T-helper 2 cell (primary cell): ENCODE measurements around the gene PRKG1.
"Not testable (repeated sequence)": the region's sequence is repeated elsewhere in the genome, so short reads cannot be mapped to it uniquely, and the experiment has no call there.

Source experiments
- DNase-seq, 5 experiments: peaks; one replicate each; pipeline versions ENCODE4 v3.0.0 to v3.0.0-alpha.2; 2012 to 2022

Gene PRKG1

DNA sequence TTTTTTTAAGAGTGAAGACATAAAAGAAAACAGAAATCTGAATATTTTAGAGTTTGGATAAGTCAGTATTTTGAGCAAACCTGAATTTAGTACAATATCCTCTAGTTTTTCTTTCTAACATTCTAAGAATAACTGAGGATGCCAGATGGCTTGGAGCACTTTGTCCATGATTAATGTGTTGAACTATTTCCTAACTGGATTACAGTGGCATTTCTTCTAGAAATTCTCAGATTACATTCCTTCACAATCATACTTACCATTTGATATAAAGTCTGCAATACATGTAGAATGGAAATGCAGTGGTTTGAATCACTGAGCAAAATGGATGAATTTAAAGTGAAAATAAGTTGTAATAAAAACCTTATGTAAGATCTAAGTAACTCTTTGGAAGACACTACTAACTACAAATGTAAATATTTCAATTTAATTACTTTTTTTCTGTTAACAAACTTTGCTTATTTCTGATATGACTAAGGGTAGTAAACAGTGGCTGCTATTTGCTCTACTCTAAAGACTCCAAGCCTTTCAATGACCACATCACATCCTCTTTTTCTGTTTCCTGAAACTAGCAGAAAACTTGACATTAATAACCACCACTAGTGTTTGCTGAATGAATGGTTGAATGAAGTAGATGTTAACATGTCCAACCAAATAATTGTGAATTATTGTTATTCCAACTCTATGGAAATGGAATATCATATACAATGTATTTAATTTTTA, 102.8 kb downstream of the PRKG1 start:
- DNase-seq: no peak

DNA sequence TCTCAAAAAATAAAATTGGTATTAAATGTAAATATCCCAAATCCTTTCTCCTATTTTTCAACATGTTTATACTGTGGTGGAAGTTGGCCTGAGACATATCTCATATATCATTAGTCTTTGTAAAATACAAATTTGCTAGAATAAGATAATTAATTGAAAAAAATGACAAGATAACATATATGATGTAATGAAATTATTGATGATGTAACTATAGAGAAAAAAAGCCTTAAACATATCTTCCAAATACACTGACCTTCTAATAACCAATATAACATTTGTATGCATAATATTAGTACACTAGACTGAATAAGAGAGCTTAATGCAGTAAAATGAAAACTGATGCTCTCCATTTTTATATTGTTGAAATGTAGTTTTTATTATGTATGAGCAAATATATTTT, 104.3 kb downstream of the PRKG1 start:
- no peak for DNase-seq

DNA sequence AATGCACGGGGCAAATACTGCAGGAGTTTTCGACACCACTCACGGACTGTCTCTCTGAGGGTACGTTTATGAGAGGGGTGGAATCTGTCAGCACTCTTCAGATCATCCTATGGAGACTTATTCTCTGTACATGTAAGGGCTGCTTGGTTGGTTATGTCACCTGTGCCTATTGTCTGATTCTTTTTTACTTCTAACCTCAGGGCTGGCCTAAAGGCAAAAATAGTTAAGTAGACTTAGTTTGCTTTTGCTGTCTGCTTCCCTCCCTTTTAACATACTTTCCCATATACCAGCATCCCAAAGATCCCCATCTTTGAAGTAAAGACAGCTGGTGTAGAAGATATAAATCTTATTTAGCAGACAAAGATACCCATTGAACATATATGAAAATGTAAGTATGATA, 105.9 kb downstream of the PRKG1 start:
- DNase-seq: no peak

GRCh38 chr10:51183783-51184182, 109.5 kb downstream of the PRKG1 start:
- no peak for DNase-seq

DNA sequence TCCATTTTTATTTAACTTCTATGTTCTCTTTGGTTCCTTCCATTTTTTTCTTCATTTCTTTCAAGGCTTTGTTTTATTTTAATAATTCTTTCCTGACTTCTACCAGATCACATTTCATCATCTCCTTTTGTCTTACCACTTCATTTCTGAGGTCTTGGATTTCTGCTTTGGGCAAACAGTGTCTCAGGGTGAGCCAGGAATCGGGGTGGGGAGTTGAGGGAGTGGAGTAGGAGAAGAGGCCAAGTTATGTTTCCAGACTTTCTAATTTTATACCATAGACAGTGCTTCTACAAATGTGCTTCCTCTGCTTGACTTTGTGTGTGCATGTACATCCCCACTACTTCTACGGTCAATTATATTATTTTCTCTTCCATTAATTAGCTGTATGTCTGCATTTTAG, 112.1 kb downstream of the PRKG1 start:
- DNase-seq: no peak

DNA sequence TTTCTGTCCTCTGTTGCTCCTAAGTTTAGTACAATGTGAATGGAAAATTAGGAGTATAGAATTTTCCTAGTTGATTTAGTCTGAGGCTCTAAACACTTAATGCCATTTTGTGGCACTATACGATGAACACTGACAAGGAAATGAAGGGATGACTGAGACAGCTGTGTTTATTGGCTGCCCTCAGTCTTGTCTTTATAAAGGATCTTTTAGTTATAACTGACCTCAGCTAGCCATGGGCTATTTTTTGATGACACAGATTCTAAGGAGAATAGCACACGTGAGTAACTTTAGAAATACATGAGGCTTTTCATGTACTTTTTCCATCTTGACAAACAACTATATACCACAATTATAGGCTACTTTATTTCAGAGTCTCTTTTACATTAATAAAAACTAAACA, 113.7 kb downstream of the PRKG1 start:
- DNase-seq: no peak

GRCh38 chr10:51188866-51189265, 114.6 kb downstream of the PRKG1 start:
- no peak for DNase-seq

- no peak for DNase-seq
Measured at GRCh38 chr10:51196508-51197175, 122.4 kb downstream of the PRKG1 start.

GRCh38 chr10:51198170-51198569, 123.9 kb downstream of the PRKG1 start:
- no peak for DNase-seq

DNA sequence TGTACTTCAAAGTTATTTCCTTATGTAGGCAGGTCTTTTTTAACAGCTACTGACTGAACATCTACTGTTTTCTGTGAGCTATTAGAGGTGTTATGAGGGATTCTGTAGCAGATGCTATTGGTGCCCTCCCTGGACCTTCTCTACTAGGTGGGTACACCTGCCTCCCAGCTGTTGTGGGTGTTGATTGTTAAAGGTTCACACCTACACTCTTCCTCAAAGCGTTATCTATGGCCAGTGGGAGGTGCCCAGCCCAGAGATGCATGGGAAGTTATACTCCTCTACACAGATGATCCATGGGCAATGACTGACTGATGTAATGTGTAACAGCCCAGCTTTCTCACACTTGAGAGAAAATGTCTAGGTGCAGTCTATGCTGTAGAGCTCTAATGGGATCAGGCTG, 127.7 kb downstream of the PRKG1 start:
- no peak for DNase-seq

GRCh38 chr10:51203359-51203758, 129.1 kb downstream of the PRKG1 start:
- no peak for DNase-seq

DNA sequence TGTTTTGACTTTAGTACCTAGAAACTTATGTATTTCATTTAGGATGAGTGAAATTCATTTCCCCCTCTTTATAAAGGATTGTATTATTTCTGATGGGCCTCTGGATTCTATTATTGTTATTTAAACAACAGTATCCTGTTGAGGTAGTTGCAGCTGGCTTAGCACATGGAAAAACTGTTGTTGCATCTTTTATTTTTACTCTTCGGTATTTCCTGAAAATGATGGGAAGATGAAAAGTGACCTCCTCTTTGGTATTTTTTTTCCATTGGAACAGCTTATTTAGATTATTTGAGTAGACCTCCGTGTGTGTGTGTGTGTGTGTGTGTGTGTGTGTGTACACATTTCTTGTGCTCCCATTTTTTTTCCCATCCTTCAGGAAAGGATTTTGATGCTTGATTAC, 129.8 kb downstream of the PRKG1 start:
- DNase-seq: no peak

GRCh38 chr10:51204701-51205100, 130.4 kb downstream of the PRKG1 start:
- no peak for DNase-seq

DNA sequence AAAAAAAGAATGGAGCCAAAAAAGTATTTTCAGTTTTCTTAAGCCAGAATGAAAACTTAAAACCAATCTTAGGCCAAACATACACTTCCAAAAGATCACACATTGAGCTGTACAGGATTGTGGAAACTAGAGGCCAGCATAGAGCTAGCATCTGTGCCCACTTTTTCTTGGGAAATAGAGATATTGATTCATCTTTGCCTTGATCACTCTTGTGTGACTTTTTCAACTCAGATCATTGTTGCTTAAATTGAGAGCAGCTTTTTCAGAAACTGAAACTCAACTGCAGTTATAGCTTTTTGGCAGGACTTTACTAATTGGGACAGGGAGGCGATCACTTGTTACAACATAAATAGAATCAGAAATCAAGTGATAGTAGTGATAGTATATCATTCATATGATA, 132.2 kb downstream of the PRKG1 start:
- DNase-seq: no peak

DNA sequence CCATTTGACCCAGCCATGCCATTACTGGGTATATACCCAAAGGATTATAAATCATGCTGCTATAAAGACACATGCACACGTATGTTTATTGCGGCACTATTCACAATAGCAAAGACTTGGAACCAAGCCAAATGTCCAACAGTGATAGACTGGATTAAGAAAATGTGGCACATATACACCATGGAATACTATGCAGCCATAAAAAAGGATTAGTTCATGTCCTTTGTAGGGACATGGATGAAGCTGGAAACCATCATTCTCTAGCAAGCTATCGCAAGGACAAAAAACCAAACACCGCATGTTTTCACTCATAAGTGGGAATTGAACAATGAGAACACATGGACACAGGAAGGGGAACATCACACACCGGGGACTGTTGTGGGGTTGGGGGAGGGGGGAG, 138.7 kb downstream of the PRKG1 start:
- not testable (repeated sequence) for DNase-seq

DNA sequence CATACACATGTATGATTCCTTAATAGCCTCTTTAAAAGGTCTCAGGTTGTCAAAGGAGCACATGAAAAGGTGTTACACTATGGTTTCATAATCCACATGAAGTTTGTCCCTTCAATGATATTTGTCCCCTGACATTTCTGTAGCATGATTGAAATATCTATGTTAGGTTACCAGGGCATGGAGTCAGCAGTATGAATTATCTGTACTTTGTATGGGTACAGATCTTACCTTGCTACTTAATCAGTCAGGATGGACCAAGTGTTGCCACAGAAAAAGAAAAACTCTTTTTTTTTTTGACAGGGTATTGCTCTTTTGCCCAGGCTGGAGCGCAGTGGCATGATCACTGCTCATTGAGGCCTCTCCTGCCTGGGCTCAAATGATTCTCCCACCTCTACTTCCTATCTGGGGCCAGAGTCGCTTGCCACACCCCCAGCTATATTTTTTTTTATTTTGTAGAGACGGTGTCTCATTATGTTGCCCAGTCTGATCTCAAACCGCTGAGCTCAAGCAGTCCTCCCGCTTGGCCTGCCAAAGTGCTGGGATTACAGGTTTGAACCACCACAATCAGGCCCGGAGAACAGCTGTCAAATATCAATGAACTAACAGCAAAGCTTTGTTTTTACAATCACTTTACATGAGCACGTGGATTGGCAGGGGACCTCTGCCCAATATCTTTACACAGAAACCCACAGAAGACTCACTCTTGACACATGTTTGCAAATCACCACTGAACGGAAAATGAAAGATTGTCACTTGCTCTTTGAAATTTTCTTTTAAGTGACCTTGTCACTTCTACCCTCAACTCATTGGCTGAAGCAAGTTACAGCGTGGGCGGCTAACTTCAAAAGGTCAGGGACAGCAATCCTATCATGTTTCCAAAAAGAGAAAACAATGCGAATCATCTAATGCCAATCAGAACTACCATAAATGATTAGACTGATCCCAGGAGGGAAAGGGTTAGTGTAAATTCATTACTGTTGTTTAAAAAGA, 140.2 kb downstream of the PRKG1 start:
- no peak for DNase-seq

DNA sequence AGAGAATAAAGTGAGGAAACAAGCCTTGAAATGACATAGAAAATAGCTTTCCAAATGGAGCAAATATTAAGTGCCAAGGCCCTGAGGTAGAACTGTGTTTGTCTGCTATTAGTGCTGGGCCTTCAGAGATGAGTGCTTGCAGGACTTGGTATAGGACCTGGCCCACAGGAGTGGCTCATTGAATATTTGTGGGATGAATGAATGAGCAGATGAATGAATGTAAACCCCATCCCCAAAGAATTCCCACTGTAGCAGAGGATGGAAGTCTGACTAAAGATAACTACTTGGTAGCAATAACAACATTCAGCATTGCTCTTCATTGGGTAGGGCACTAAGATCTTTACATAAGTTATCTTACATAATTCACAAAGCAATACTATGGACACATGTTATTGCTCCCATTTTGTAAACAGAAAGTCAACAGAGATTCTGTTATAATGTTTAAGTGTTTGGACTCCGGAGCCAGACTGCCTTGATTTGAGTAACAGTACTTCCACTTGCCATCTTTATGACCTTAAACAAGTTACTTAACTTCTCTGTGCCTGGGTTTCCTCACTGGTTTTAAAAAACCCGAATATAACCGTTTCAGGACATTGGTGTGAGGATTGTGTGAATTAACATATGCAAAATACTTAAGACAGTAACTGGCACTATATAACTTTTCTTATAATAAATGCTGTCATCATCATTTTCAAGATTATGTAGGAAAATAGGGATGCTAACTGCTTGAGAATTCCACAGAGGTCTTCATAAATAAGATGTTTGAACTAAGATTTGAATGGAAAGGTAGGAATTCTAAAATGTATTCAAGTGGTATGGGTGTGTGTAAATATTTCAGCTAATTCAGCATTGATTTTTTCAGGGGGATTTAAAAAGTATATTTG, 141.9 kb downstream of the PRKG1 start:
- no peak for DNase-seq

GRCh38 chr10:51217505-51217904, 143.2 kb downstream of the PRKG1 start:
- DNase-seq: no peak

DNA sequence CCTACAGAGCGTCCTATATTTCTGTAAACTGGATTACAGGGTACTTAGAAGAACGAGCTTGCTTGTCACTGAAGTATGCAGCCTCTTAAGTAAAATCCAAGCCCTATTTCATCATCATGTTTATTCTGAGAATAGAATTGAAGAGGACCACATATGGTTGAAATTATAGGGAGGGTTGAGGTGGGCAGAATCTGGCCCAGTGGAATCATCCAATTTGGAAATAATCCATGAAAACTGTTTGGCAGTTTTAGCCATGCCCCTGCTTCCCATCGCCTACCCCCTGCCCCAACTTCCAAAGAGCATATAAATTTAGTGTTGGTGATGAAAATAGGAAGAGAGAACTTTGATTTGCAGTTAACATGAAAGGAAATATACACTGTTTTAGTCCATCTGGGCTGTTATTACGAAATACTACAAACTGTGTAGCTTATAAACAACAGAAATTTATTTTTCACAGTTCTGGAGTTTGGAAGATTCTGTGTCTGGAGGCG, 150.4 kb downstream of the PRKG1 start:
- no peak for DNase-seq

DNA sequence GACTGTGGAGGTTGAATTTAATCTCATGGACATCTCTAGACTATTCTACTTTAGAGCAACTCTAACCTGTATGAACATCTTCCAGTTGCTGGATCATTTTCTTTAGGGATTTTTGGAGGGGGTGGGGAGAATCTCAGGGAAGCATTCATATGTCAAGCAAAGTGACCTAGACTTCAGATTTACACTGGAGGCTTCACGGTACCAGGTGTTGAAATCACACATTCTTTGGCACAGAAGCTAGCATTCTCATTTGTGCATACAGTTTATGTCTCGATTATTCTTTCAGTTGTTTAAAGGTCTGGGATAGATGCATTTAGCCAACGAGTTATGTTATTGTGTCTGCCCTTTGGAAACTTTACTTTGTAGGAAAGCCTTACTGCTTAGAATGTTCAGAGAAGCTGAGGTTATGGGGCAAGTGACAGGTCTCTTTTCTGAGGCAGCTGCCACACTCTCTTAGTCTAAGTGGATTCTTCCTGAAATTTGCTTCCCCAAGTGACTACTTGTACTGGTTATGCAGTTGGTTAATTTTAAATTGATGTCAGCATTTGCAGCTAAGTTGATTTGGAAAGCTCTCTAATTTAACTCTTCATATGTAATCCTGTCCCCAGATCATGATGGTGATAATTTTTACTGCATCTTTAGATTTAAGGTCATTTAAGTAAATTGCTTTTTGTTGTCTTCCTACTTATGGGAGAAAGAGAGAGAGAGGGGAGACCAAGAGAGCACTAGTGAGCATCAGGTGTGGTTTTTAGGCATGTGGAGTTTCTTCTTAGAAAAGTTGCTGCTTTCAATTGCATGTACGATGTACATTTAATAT, 153.8 kb downstream of the PRKG1 start:
- DNase-seq: no peak

DNA sequence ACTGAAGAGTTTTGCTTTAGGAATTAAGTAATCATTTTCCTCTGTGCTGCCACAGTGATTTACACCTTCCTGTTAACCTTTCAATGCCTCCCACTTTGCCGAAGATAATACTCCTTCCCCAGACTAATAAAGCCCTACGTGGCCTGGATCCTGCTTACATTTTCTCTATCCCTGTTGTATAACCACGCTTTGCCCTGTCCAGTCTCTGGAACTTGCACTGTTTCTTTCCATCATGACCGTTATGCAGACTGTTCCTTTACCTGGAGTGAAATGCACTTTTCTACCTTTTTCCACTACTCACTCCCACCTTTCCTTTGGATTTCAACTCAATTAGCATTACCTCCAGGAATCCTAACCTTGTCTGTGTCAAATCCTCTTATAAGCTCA, 154.4 kb downstream of the PRKG1 start:
- DNase-seq: no peak
